GM19351 (cell line): ENCODE results near the gene TNFSF15.
"Not testable (repeated sequence)": the region's sequence is repeated elsewhere in the genome, so short reads cannot be mapped to it uniquely, and the experiment has no call there.

Source experiments
- ATAC-seq: cut with Tn5 transposase; IDR thresholded peaks from one replicate; pipeline ENCODE4 v1.9.1; 2021; ENCODE audit warnings: mild to moderate bottlenecking, moderate library complexity; ENCODE audit not compliant: unreplicated experiment

TNFSF15 gene

GRCh38 chr9:114757395-114757794, 48.4 kb downstream of the TNFSF15 start:
- no peak for ATAC-seq

- no peak for ATAC-seq
Measured at GRCh38 chr9:114756920-114757319, 48.9 kb downstream of the TNFSF15 start.

- ATAC-seq, result peak; percentile 82
Measured at GRCh38 chr9:114754581-114754980, 51.3 kb downstream of the TNFSF15 start.

GRCh38 chr9:114746591-114747346, 59.1 kb downstream of the TNFSF15 start:
- no peak for ATAC-seq

GRCh38 chr9:114745879-114746550, 59.8 kb downstream of the TNFSF15 start:
- no peak for ATAC-seq

GRCh38 chr9:114745108-114745848, 60.6 kb downstream of the TNFSF15 start:
- no peak for ATAC-seq

GRCh38 chr9:114743446-114743845, 62.4 kb downstream of the TNFSF15 start:
- no peak for ATAC-seq

GRCh38 chr9:114742947-114743346, 62.9 kb downstream of the TNFSF15 start:
- ATAC-seq, result no peak

GRCh38 chr9:114741521-114741920, 64.3 kb downstream of the TNFSF15 start:
- ATAC-seq, result not testable (repeated sequence)

GRCh38 chr9:114738581-114739316, 67.1 kb downstream of the TNFSF15 start:
- peak; percentile 75 for ATAC-seq

- ATAC-seq, result no peak
Measured at GRCh38 chr9:114737847-114738246, 68.0 kb downstream of the TNFSF15 start.

- no peak for ATAC-seq
Measured at GRCh38 chr9:114737118-114737517, 68.7 kb downstream of the TNFSF15 start.

- no peak for ATAC-seq
Measured at GRCh38 chr9:114735704-114736103, 70.1 kb downstream of the TNFSF15 start.

GRCh38 chr9:114735139-114735538, 70.7 kb downstream of the TNFSF15 start:
- ATAC-seq, result not testable (repeated sequence)
